ENCODE measurements around the gene LAMC1.

LAMC1 gene

GRCh38 chr1:183012301-183012994, 10.8 kb upstream of the LAMC1 start:
- TF ChIP-seq CTCF (IDR thresholded peaks at IDR 0.05; ENCODE audit: low read depth, low read length, missing control alignments) = no peak
- no peak overlapping the region for H3K4me3 ChIP-seq (ENCODE audit: low read depth, low read length)
- in situ Hi-C loops (cut with HindIII; ENCODE audit: low sequenced_read_pairs) = no loop called here
- no peak for DNase-seq (ENCODE audit: low read depth)

- TF ChIP-seq CTCF (IDR thresholded peaks at IDR 0.05; ENCODE audit: low read depth, low read length, missing control alignments) = no peak
- no peak for DNase-seq (ENCODE audit: low read depth)
- no peak overlapping the region for H3K4me3 ChIP-seq (ENCODE audit: low read depth, low read length)
- in situ Hi-C loops (cut with HindIII; ENCODE audit: low sequenced_read_pairs) = no loop called here
These were observed 4.0 kb upstream of the LAMC1 start for GRCh38 chr1:183019139-183019740.

GRCh38 chr1:183019860-183020259, 3.4 kb upstream of the LAMC1 start:
- DNase-seq (ENCODE audit: low read depth) = peak; percentile 77
- TF ChIP-seq CTCF (IDR thresholded peaks at IDR 0.05; ENCODE audit: low read depth, low read length, missing control alignments) = peak; percentile 57
- in situ Hi-C loops (cut with HindIII; ENCODE audit: low sequenced_read_pairs) = no loop called here
- H3K4me3 ChIP-seq (ENCODE audit: low read depth, low read length) = no peak overlapping the region

- peak overlapping the region; percentile 89 for H3K4me3 ChIP-seq (ENCODE audit: low read depth, low read length)
- no peak for TF ChIP-seq CTCF (IDR thresholded peaks at IDR 0.05; ENCODE audit: low read depth, low read length, missing control alignments)
- in situ Hi-C loops (cut with HindIII; ENCODE audit: low sequenced_read_pairs) = no loop called here
- DNase-seq (ENCODE audit: low read depth) = no peak
These were observed 1.6 kb upstream of the LAMC1 start for GRCh38 chr1:183021405-183022201.

GRCh38 chr1:183022202-183023145, 746 bp upstream of the LAMC1 start:
- H3K4me3 ChIP-seq (ENCODE audit: low read depth, low read length) = peak overlapping the region; percentile 89
- no peak for TF ChIP-seq CTCF (IDR thresholded peaks at IDR 0.05; ENCODE audit: low read depth, low read length, missing control alignments)
- peak; percentile 98 for DNase-seq (ENCODE audit: low read depth)
- in situ Hi-C loops (cut with HindIII; ENCODE audit: low sequenced_read_pairs) = no loop called here

Measured in astrocyte of the cerebellum (primary cell).